ENCODE measurements around the gene RNF32. TPM values are rescaled to one million over a fixed set of nuclear protein-coding genes. Genes with fewer than 3 reads are reported as not detected.

Gene RNF32
- total and polyA plus RNA-seq, 2 of the 13 experiments (the other 11 are each of a cell fraction or from before 2014, with no cell fraction given) = not detected

GRCh38 chr7:156666368-156667109 lies 26.0 kb downstream of the RNF32 start (continued):
- TF ChIP-seq ZNF773 (CRISPR knock-in tag; IDR thresholded peaks at IDR 0.05; ENCODE audit: borderline replicate concordance) = no peak
- no peak for TF ChIP-seq ZNF569 (CRISPR knock-in tag; IDR thresholded peaks at IDR 0.05; ENCODE audit: borderline replicate concordance)
- no peak for TF ChIP-seq TFDP1 (CRISPR knock-in tag; IDR thresholded peaks at IDR 0.05; ENCODE audit: borderline replicate concordance)
- TF ChIP-seq ARID5B (CRISPR knock-in tag; IDR thresholded peaks at IDR 0.05) = peak; percentile 93
- peak; percentile 89 for TF ChIP-seq ZNF503 (CRISPR knock-in tag; IDR thresholded peaks at IDR 0.05)
- peak; percentile 83 for TF ChIP-seq FOXA3 (CRISPR knock-in tag; IDR thresholded peaks at IDR 0.05)
- no peak for TF ChIP-seq ZSCAN30 (CRISPR knock-in tag; IDR thresholded peaks at IDR 0.05)
- no peak for TF ChIP-seq ZNF30 (CRISPR knock-in tag; IDR thresholded peaks at IDR 0.05)
- no peak for TF ChIP-seq MLLT10 (CRISPR knock-in tag; IDR thresholded peaks at IDR 0.05)
- TF ChIP-seq MYC (CRISPR knock-in tag; IDR thresholded peaks at IDR 0.05; ENCODE audit: borderline replicate concordance) = no peak
- TF ChIP-seq MTERF4 (CRISPR knock-in tag; IDR thresholded peaks at IDR 0.05) = no peak
- TF ChIP-seq POLR2G (IDR thresholded peaks at IDR 0.05; ENCODE audit: low read depth, low read length) = no peak
- TF ChIP-seq ZFP91 (CRISPR knock-in tag; IDR thresholded peaks at IDR 0.05; ENCODE audit: borderline replicate concordance) = no peak
- TF ChIP-seq GABPA (IDR thresholded peaks at IDR 0.05; ENCODE audit: low read depth, low read length) = no peak
- TF ChIP-seq GABPA (CRISPR knock-in tag; IDR thresholded peaks at IDR 0.05; ENCODE audit: low read depth) = no peak
- no peak for TF ChIP-seq ZNF704 (CRISPR knock-in tag; IDR thresholded peaks at IDR 0.05; ENCODE audit: borderline replicate concordance)
- TF ChIP-seq FOXC1 (CRISPR knock-in tag; IDR thresholded peaks at IDR 0.05; ENCODE audit: borderline replicate concordance) = no peak

All from HepG2 (cell line).